ENCODE results near the gene KIAA0753.
A peak's percentile ranks its signal among the peaks of the same experiment; 100 is the strongest.
"Not testable (repeated sequence)": the region's sequence is repeated elsewhere in the genome, so short reads cannot be mapped to it uniquely, and the experiment has no call there.

KIAA0753 gene

DNA sequence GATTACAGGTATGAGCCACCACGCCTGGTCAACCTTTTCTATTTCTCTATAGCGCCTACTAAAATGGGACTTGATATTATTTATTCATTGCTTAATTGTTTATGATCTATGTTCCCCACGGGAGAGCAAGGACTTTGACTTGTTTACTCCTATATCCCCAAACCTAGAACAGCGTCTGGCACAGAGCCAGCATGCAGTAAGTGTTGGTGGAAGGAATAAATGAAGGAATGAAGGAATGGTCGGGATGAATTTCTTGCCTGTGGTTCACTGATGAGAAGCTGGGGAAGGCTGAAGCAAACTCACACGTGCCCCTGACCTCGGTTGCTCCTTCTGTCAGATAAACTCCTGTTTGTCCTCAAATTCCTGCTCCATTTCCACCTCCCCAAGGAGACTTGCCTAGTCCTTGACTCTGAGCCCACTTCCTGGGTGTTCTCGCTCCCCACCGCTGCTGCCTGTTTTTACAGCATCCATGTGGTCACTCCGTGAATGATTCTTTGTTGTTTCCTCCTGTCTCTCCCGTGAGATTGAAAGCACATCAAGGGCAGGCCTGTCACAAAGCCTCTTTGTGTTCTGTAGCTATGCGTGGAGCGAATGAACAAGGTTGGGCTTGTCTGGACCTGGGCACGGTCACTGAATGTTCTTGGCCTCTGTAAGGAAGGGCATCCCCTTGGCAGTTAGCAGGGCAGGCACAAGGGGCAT, 28.4 kb upstream of the KIAA0753 start:
- DNase-seq (ENCODE audit: low spot score), result no peak

DNA sequence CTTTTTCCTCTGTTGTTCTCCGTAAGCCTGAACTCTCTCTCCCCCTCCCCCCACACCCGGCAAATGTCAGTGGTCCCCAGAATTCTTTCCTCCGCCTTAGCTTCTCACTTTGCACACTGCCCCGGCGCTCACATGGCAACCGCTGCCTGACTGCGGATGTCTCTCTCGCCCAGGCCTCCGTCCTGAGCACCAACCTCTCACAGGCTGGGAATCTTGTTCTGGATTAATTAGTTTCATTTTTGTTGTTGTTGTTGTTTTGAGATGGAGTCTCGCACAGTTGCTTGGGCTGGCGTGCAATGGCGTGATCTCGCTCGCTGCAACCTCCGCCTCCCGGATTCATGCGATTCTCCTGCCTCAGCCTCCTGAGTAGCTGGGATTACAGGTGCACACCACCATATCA, 27.7 kb upstream of the KIAA0753 start:
- DNase-seq (ENCODE audit: low spot score), result no peak

DNA sequence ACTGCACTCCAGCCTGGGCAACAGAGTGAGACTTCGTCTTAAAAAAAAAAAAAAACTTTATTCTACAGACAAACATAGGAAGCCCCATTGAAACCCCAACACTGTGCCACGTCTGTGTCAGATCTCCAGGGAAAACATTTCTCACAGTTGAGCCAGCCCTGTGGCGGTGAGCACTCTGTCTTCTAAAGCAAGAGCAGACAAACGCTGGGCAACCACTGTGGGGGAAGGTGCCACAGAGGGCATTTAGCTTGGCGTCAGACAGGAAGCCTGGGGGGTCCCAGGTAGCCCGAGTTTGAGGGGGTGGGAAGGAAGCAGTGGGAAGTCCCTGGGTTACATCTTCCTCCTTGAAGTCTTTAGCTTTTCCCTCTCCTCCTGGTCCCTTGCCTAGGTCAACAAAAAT, 27.0 kb upstream of the KIAA0753 start:
- DNase-seq (ENCODE audit: low spot score), result no peak

DNA sequence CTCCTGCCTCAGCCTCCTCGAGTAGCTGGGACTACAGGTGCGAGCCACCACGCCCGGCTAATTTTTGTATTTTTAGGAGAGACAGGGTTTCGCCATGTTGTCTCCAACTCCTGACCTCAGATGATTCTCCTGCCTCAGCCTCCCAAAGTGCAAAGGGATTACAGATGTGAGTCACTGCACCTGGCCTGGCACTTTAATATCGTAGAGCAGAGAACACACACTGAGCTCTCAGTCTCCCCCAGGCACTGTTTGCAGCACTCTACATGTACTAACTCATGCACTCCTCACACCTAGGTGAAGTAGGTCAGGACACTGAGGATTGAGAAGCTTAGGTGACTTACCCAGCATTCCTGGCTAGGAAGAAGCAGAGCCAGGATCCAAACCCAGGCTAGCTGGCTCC, 26.0 kb upstream of the KIAA0753 start:
- DNase-seq (ENCODE audit: low spot score), result no peak

DNA sequence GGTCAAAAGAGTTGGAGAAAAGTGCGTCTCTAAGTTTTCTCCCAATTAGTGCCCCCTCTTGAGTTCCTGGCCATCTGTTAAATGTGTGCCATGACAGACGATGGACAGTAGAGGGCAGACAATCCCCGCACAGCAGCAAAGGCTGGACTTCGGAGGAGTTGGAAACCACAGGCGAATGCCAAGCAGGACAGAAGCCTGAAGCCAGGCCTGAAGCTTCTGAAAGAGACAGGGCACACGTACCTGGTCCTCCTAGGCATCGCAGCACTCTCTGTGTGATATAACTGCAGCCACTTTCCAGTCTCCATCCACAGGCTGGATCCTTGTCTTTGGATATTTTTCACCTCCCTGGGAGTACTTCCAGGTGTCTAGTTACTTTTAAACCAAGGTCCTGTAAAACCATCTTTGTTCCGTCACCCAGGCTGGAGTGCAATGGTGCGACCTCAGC, 25.6 kb upstream of the KIAA0753 start:
- peak; percentile 74 for DNase-seq (ENCODE audit: low spot score)

DNA sequence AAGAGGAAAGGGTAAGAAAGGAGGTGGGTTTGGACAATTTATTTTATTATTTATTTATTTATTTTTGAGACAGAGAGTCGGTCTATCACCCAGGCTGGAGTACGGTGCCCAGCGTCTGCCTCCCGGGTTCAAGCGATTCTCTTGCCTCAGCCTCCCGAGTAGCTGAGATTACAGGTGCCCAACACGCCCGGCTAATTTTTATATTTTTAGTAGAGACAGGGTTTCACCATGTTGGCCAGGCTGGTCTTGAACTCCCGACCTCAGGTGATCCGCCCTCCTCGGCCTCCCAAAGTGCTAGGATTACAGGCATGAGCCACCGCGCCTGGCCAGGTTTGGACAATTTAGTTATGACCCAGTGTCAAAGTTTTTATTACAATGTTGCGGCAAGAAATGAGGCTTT, 22.7 kb upstream of the KIAA0753 start:
- not testable (repeated sequence) for DNase-seq (ENCODE audit: low spot score)

DNA sequence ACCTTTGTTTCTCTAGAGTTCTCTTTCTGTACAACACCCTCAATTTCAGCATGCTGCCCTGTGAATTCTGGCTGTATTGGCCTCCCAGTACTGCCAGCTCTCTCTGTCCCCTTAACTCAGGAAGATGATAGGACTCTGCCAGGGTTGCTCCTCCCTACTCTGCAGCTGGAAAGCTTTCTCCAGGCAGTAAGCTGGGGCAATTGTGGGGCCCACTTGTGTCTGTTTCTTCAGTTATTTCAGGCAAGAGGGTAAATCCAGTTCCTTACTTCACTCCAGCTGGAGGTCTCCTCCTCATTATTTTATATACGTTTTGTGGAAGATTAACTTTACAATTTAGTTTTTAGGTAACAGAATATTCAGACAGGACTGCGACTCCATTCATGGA, 20.9 kb upstream of the KIAA0753 start:
- DNase-seq (ENCODE audit: low spot score), result no peak

DNA sequence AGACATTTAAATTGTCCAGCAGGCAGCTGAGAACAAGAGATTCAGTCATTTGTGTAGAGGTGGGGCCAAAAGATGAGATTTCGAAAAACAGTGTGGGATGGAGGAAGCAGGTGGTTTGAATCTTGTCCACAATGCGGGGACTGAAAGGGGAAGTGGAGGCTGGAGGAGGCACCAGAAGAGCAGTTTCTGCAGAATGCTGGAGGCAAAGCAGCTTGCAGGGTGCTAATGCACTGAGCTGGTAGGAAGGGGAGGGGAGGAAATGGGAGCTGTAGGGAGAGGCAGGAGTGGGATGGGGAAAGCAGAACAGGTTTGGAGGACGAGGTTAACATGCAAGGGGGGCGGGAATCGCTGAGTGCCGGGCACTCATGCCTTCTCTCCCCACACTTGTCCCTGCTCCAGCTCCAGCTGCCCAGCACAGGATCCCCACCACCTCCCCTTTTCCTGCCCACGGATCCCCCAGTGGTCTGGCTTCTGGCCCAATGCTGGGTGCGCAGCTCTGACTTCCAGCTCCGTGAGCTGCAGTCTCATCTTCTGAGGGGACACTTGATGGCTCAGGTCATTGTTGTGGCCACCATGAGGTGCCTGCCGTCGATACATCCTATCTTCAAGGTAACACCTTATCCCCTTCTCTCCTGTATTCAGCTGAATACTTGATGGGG, 20.4 kb upstream of the KIAA0753 start:
- no peak for DNase-seq (ENCODE audit: low spot score)

DNA sequence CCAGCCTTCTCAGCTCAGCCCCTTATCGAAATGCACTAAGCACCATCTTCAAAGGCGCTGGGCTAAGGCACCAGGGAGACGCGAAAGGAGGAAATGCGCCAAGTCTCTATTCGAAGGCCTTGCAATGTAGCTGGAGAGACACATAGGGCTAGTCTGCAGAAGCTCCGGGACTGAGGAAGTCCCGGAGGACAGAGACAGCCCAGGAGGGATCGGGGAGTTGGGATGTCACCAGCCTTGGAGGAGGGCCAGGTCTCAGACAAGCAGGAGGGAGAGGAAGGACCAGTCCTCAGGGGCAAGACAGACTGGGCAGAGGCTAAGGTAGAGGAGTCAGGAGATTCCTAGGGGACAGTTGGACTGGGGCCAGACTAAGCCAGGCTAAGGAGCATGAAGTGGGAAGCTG, 19.6 kb upstream of the KIAA0753 start:
- DNase-seq (ENCODE audit: low spot score), result no peak

DNA sequence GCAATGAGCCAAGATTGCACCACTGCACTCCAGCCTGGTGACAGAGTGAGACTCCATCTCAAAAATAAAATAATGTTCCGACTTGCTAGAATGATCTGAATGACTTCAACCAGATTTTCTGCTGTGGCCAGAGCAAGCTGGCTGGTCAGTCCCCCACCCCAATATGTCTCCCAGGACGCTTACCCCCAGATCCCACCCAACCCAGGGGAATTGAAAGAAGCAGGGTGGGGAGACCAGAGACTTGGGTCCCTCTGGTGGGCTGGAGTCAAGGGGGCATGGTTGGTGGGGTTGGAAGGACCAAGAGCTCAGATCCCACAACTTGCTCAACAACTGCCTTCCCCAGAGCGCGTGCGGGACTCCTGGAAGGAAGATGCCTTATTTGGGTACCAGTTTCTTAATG, 17.9 kb upstream of the KIAA0753 start:
- DNase-seq (ENCODE audit: low spot score), result not testable (repeated sequence)

DNA sequence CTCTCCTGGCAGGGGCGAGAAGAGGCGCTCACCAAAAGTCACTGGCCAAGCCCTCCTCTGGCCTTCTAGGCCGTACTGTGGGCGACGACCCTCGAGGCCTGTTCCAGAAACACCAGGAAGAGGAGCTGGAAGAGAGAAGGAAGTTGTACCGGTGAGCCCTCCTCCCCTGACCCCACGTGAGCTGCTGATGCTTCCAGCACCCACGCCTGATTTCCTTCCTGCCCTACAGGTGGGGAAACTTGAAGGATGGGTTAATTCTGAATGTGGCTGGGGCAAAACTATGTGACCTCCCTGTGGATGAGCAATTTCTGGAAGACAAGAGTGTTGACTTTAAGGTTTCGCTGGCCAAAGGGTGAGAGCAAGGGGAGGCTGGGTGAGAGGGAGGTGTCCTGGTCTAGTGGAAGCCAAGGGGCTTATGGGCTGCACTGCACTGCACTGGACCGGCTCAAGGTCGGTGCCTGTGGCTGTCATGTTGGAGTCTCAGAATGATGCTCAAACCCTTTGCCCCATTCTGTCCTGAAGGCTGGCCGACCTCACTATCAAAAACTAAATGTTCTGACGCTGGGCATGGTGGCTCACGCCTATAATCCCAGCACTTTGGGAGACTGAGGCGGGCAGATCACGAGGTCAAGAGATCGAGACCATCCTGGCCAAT, 17.2 kb upstream of the KIAA0753 start:
- DNase-seq (ENCODE audit: low spot score), result no peak

DNA sequence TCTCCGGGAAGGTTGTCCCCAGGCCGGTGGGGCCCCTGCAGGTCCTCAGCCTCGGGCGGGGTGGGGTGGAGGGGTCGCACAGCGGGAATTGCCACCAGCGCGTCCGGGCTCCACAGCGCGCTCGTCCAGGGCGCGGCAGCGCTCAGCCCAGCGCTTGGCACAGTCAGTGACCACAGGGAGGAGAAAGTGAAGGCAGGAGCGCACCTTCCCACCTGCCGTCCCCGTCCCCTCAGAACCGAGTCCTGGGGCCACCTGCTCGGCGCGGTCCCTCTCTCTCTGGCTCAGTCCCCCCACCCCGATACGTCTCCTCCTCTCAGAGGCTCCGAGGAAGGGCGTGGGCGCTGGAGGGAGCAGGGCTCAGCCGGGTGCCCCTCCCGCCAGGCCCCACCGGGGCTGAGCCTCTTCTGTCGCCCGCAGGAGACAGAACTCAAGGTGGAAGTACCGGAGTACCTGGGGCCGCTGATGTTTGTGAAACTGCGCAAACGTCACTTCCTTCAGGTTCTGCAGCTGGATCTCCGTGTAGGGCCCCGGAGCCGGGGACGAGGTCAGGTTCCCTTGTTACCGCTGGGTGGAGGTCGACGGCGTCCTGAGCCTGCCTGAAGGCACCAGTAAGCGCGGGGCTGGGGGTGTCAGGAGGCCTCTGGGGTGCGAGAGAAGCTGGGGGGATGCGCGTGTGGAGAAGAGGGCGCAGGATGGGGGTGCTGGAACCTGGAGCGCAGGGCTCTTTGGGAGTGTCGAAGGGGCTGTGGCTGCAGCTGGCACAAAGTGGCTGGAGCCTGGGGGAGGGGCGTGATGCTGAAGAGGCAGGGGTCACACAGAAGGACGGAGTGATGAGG, 16.5 kb upstream of the KIAA0753 start:
- not testable (repeated sequence) for DNase-seq (ENCODE audit: low spot score)

DNA sequence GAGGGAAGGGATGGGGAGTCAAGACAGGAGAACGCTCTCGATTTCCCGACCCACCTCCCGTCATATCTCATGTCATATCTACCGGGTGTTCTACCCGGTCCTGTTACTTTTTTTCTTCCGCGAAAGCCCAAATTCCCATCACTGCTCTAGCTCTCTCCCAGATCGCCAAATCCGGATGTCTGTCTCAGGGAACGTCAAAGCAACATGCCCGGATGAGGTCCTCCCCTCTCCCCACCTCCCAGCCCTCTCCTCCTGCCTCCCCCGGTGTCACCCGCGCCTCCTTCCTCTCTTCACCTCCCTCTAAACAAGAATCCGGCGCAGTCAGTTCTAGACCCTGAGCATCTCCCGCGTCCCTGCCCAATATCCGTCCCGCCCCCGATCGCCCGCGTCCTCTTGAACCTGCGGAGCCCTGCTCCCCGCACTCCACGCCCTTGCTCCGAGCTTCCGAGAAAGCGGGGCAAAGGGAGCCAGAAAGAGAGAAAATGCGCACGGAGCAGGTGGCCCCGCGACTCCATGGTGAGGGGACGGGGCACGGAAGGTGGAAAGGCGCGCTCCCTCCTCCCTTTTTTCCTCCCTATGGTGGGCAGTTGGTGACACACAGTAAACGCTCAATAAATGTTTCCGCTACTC, 15.3 kb upstream of the KIAA0753 start:
- DNase-seq (ENCODE audit: low spot score), result not testable (repeated sequence)

DNA sequence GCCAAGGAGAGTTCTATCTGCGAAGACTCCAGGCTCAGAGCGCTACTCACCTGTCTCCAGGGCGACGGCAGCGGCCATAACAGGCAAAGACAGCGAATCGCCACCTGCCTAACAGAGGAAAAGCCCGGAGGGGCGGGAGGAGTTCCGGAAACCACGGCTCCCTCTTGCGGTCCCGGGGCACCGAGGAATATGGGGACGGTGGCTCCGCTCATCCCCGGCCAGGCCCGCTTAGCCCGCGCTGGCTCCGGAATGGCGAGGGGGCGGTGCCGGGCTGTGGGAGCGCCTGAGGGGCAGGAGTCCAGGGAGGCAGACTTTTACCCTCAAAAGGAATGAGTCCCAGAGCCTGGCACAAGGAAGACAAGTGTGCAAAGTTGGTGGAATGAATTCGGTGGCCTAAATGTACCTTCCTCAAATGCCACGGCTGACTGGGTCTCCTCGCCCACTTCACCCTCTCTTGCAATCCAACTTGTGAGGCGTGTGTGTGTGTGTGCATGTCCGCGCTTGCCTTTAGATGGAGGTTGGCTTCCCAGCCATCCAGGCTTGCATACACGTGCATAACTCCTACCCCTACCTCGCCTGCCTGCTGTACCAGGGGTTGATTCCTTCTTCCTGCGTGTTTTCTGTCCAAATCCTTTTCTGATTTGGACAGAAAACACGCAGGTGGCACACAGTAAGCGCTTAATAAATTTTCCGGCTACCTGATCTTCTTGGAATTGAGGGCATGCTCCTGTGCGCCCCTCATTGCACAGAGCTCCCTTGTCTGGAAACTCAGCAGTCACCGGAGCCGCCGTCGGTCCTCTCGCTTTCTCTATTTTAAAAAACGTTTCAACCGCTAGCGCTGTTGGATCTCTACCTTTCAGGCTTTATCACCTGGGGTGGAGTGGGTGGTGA, 14.6 kb upstream of the KIAA0753 start:
- DNase-seq (ENCODE audit: low spot score), result peak; percentile 71

DNA sequence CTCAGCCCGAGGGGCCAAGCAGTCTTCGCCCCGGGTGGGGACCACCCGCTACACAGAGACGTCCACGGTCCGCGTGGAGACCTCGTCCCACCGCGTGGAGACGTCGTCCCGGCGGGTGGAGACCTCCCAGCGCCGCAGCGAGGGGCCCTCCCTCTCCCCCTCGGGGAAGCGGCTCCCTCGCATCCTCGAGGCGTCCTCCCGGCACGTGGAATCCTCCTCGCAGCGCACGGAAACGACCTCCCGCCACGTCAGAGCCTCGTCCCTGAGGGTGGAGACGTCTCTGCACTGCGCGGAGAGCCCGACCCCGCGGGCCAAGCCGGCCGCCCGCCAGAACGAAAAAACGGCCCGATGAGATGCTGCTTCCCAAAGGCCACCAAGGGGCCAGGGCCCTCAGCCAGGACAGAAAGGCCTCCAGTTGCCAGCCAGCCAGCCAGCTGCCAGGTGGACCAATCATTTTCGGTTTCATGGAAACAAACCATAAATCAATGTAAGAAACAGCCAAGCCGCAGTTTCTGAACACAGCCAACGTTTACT, 11.5 kb upstream of the KIAA0753 start:
- no peak for DNase-seq (ENCODE audit: low spot score)

DNA sequence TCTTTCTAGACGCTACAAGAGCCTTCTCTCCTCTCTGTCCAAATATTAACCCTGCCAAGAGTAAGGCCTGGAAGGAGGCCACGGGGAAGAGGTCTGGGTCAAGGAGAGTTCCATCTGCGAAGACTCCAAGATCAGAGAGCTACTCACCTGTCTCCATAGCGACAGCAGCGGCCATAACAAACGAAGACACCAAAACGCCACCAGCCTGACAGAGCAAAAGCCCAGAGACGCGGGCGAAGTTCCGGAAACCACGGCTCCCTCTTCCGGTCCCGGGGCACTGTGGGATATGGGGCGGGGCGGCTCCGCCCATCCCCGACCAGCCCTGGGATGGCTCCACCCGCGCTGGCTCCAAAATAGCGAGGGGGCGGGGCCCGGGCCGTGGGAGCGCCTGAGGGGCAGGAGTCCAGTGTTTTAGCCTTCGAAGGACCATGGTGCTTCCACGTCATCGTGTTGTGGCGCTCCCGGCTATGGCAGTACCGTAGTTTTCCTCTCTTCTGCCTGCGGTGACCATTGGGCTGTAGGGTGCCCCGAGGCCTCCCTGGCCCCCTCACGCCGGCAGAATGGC, 10.9 kb upstream of the KIAA0753 start, which contains the start of the genes C17orf100 and MED31:
Gene C17orf100, plus strand, starts transcription at position 409 of the 565 bp plus-strand sequence. Its CDS starts 152 bp downstream, at position 561.
Gene MED31, minus strand, starts transcription at position 252 of the 565 bp plus-strand sequence. Its CDS starts 77 bp downstream, at position 175.
- peak; percentile 96 for DNase-seq (ENCODE audit: low spot score)

DNA sequence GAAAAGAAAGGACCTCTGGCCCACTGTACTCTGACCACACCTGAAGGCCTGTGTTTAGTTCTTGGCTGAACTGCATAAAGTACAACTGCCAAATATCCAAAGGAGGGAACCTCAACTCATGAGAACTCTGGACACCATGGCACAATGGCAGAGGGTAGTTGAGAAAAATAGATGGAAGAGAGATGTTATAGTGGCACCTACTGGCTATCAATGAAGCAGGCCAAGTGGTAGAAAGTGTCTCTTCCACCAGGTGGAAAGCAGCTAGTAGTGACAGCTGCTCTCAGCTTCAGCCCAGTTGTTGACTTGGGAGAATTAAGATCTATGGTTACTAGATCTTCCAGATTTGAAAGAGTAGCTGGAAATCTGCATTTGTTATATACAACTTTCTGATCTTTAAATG, 7.7 kb upstream of the KIAA0753 start:
- DNase-seq (ENCODE audit: low spot score), result no peak

DNA sequence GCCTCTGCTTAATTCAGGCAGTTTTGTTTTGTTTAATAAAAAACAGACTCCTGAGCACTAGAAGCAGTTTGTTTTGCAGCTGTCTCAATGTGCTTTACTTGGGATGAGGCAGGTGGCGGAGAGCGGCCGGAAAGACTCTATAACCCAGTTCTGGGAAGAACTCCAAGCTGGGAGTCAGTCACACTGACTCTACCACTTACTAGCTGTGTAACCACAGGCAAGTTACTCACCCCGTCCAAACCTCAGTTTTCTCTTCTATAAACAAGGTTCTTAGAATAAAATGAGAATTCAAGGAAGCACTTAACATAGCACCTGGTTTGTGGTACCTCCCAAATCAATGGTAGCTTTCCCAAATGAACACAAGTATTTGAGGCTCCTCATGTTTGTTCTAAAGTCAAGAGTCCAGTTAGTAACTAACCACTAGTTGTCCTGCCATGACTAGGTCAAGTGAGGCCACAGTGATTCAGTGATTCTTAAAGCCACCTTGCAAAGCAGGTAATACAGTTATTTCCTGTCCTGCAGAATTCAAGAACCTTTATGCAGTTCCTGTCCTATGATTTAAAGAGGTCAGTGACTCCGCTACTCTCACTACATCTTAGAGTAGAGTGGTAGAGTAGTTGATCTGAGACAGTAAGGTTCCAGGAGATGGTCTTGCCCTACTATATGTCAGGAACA, 3.1 kb upstream of the KIAA0753 start:
- no peak for DNase-seq (ENCODE audit: low spot score)

DNA sequence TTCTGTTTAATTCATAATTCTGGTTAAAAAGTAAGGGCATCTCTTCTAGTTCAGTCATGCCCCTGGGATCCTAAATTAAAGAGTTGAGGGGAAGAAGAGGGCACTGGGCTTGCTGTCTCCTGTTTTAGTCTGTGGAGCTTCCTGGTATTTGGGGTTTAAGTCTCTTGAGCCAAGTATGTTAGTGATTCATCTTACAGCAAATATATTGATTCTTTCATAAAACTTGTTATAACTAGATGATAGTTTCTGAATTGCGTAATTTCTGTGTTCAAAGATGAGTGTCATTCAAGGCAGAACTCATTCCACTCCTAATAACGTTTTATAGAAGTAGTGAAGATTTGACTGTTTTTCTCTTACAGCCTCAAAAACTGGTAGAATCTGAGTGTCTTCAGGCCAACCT, 2.1 kb upstream of the KIAA0753 start:
- no peak for DNase-seq (ENCODE audit: low spot score)

Data from LoVo (cell line).